Mesenchymal stem cell (in vitro differentiated cells and primary cell): ENCODE data around the gene ECPAS.

ENCODE experiments used
- DNase-seq: peaks from one replicate; pipeline ENCODE4 v3.0.0-alpha.2; 2013
- H2AFZ ChIP-seq: one replicate; pipeline ENCODE4 v1.6.1; 2013; ENCODE audit warnings: low read depth, mild to moderate bottlenecking, control low read depth, inconsistent platforms, low read length, moderate library complexity
- H2AK5ac ChIP-seq: 2 replicates; pipeline ENCODE4 v1.6.1; 2013; ENCODE audit warnings: low read length, moderate library complexity, mild to moderate bottlenecking, inconsistent platforms; ENCODE audit not compliant: severe bottlenecking
- H2BK120ac ChIP-seq: one replicate; pipeline ENCODE4 v1.6.1; 2013; ENCODE audit warnings: low read depth, mild to moderate bottlenecking, inconsistent platforms, low read length, moderate library complexity
- H2BK12ac ChIP-seq, 2 experiments: one replicate each; pipeline ENCODE4 v1.6.1; 2013; ENCODE audit warnings: inconsistent platforms in 2 of 2, low read length in 2 of 2, mild to moderate bottlenecking in 2 of 2, moderate library complexity in 2 of 2, control low read depth in 1 of 2
- H2BK15ac ChIP-seq: one replicate; pipeline ENCODE4 v1.6.1; 2013; ENCODE audit warnings: mild to moderate bottlenecking, low read depth, inconsistent platforms; ENCODE audit not compliant: poor library complexity, severe bottlenecking
- H2BK5ac ChIP-seq: 2 replicates; pipeline ENCODE4 v1.6.1; 2013; ENCODE audit warnings: low read depth, mild to moderate bottlenecking, low read length, control low read depth, inconsistent platforms; ENCODE audit not compliant: poor library complexity, severe bottlenecking
- H3K14ac ChIP-seq, 2 experiments: one replicate each; pipeline ENCODE4 v1.6.1; 2013; ENCODE audit warnings: inconsistent platforms in 2 of 2, low read length in 2 of 2, control low read depth in 1 of 2, mild to moderate bottlenecking in 1 of 2, moderate library complexity in 1 of 2
- H3K18ac ChIP-seq, 2 experiments: one replicate each; pipeline ENCODE4 v1.6.1; 2013; ENCODE audit warnings: inconsistent platforms in 2 of 2, low read length in 2 of 2, control low read depth in 1 of 2, low read depth in 1 of 2, mild to moderate bottlenecking in 1 of 2
- H3K23ac ChIP-seq, 2 experiments: one replicate each; pipeline ENCODE4 v1.6.1; 2013; ENCODE audit warnings: inconsistent platforms in 2 of 2, low read length in 2 of 2, mild to moderate bottlenecking in 2 of 2, moderate library complexity in 2 of 2, control low read depth in 1 of 2
- H3K27ac ChIP-seq: 2 replicates; pipeline ENCODE4 v1.5.1; 2013; ENCODE audit warnings: mild to moderate bottlenecking, moderate library complexity, low read length, control low read depth, inconsistent platforms; ENCODE audit not compliant: poor library complexity, severe bottlenecking
- H3K27me3 ChIP-seq, 2 experiments: 2 replicates each; pipeline versions ENCODE4 v1.6.1 to v1.7.0; 2013; ENCODE audit warnings: low read length in 2 of 2, mild to moderate bottlenecking in 2 of 2, moderate library complexity in 2 of 2, control low read depth in 1 of 2, inconsistent platforms in 1 of 2; ENCODE audit not compliant: control insufficient read depth in 1 of 2, insufficient read depth in 1 of 2
- H3K36me3 ChIP-seq, 2 experiments: 2 replicates each; pipeline versions ENCODE4 v1.6.1 to v1.7.0; 2013; ENCODE audit warnings: low read length in 2 of 2, control low read depth in 1 of 2, inconsistent platforms in 1 of 2, low read depth in 1 of 2, mild to moderate bottlenecking in 1 of 2; ENCODE audit not compliant: insufficient read depth in 2 of 2, control insufficient read depth in 1 of 2
- H3K4ac ChIP-seq, 2 experiments: one replicate each; pipeline ENCODE4 v1.6.1; 2013; ENCODE audit warnings: inconsistent platforms in 2 of 2, low read length in 2 of 2, mild to moderate bottlenecking in 2 of 2, moderate library complexity in 2 of 2, control low read depth in 1 of 2, low read depth in 1 of 2
- H3K4me1 ChIP-seq: 2 replicates; pipeline ENCODE4 v1.6.1; 2013; ENCODE audit warnings: low read depth, low read length, control low read depth; ENCODE audit not compliant: control insufficient read depth, insufficient read depth
- H3K4me2 ChIP-seq: 2 replicates; pipeline ENCODE4 v1.6.1; 2013; ENCODE audit warnings: low read length, mild to moderate bottlenecking, inconsistent platforms; ENCODE audit not compliant: poor library complexity, severe bottlenecking
- H3K4me3 ChIP-seq, 2 experiments: 2 replicates each; pipeline versions ENCODE4 v1.5.1 to v1.7.0; 2013; ENCODE audit warnings: low read length in 2 of 2, mild to moderate bottlenecking in 2 of 2, control low read depth in 1 of 2, low read depth in 1 of 2; ENCODE audit not compliant: insufficient read depth in 1 of 2
- H3K79me1 ChIP-seq: replicated peaks from 2 replicates; pipeline ENCODE4 v1.6.1; 2013; ENCODE audit warnings: mild to moderate bottlenecking, control low read depth, low read length, inconsistent platforms; ENCODE audit not compliant: poor library complexity, severe bottlenecking
- H3K9ac ChIP-seq: 2 replicates; pipeline ENCODE4 v1.7.0; 2013; ENCODE audit warnings: mild to moderate bottlenecking, low read length, moderate library complexity
- H3K9me3 ChIP-seq: 2 replicates; pipeline ENCODE4 v1.7.0; 2013; ENCODE audit warnings: mild to moderate bottlenecking, low read length; ENCODE audit not compliant: control insufficient read depth
- H4K8ac ChIP-seq: one replicate; pipeline ENCODE4 v1.6.1; 2013; ENCODE audit warnings: inconsistent platforms, mild to moderate bottlenecking, low read length, moderate library complexity
- H4K91ac ChIP-seq: one replicate; pipeline ENCODE4 v1.6.1; 2013; ENCODE audit warnings: mild to moderate bottlenecking, low read length, inconsistent platforms
- WGBS: methylation state at CpG from one replicate; pipeline ENCODE4 v1.1.7; 2013; ENCODE audit warnings: mixed read lengths; 5-methylcytosine and 5-hydroxymethylcytosine counted together

The ECPAS gene

DNA sequence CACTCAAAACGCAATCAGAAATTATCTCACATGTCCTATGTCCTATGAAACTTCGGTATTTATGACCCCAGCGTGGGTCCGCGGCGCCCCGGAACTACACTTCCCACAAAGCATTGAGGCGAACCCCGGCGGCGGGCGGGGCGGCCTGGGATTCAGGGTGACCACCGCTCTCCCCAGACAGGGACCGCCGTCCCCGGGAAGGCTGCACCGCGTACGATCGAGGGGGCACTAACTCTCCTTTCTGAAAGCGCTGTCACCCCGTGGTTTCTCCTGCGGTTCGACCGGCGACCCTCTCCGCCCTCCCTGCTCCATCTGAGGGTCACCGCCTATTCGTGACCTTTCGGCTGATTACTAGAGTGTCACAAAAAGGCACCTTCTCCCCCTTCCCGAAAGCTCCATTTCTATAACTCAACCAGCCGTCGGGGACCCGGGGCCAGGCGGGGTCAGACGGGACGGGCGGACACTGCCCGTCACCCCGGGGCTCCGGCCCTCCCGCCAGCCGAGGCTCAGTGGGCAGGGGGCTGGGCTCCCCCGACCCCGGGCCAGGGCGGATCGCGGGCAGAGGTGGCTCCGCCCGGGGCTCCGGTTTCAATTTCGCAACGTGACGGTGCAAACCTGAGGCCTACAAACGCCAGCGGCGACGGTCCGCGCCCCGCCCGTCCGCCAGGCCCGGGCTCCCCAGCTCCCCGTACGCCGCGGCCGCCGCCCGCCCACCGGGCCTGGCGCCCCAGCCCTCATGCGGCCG, 1.3 kb downstream of the ECPAS start:
- Histone ChIP-seq H3K23ac (peak overlapping the region in 1 of 2 experiments; percentile 98), H3K4me2 (peak overlapping the region; percentile 77), H2BK15ac (peak overlapping the region; percentile 52), H3K27ac (peak overlapping the region; percentile 85), H3K14ac (peak overlapping the region; percentile 94 to 97), H2AFZ (peak overlapping the region; percentile 72), H3K36me3 (no peaks in the 10 kb centered on the region), H3K27me3 (no peaks in the 10 kb centered on the region), H3K4me1 (no peaks in the 10 kb centered on the region), H2BK5ac (peak overlapping the region; percentile 89), H2BK12ac (peak overlapping the region in 1 of 2 experiments; percentile 21), H3K4ac (peak overlapping the region; percentile 91 to 99), H4K8ac (peak overlapping the region; percentile 96), H3K18ac (peak overlapping the region; percentile 96 to 98), H3K9ac (peak overlapping the region; percentile 97), H3K4me3 (peak overlapping the region; percentile 95 to 98), H3K79me1 (no peaks in the 10 kb centered on the region), H3K9me3 (no peaks in the 10 kb centered on the region), H2AK5ac (no peak overlapping the region), H4K91ac (peak overlapping the region; percentile 98), H2BK120ac (peak overlapping the region; percentile 79)
- peak; percentile 73 for DNase-seq
- under 1% methylated on average over 66 of the region's 76 CpGs for WGBS

GRCh38 chr9:111481885-111482636, 2.1 kb downstream of the ECPAS start:
- Histone ChIP-seq H2BK5ac (no peak overlapping the region), H3K36me3 (no peaks in the 10 kb centered on the region), H2AK5ac (no peak overlapping the region), H3K4me3 (peak overlapping the region in 1 of 2 experiments; percentile 98), H3K4ac (peak overlapping the region in 1 of 2 experiments; percentile 26), H3K9ac (peak overlapping the region; percentile 97), H3K23ac (no peak overlapping the region), H4K8ac (no peak overlapping the region), H3K18ac (peak overlapping the region in 1 of 2 experiments; percentile 57), H3K9me3 (no peaks in the 10 kb centered on the region), H4K91ac (no peak overlapping the region), H3K4me2 (peak overlapping the region; percentile 77), H2BK120ac (no peak overlapping the region), H2AFZ (no peak overlapping the region), H3K14ac (no peak overlapping the region), H3K79me1 (no peaks in the 10 kb centered on the region), H2BK15ac (no peak overlapping the region), H3K27ac (peak overlapping the region; percentile 31), H2BK12ac (no peak overlapping the region), H3K27me3 (no peaks in the 10 kb centered on the region), H3K4me1 (no peaks in the 10 kb centered on the region)
- peak; percentile 81 for DNase-seq
- 12% methylated on average over 12 of the region's 13 CpGs for WGBS

DNA sequence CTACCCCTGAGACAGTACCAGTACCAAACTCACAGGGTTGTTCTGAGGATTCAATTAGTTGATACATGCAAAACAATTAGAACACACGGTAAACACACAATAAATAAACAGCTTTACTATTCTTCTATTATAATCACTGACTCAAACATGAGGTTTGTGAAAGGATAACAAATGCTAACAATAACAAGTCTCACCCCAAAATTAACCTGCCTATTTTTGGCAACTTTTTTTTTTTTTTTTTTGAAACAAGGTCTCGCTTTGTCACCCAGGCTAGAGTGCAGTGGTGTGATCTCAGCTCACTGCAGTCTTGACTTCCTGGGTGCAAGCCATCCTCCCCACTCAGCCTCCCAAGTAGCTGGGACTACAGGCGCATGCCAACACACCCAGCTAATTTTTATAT, 6.5 kb downstream of the ECPAS start:
- Histone ChIP-seq H3K36me3 (no peaks in the 10 kb centered on the region), H3K9ac (no peak overlapping the region), H3K14ac (no peak overlapping the region), H3K4me2 (no peak overlapping the region), H3K4ac (no peak overlapping the region), H3K4me3 (no peak overlapping the region), H2BK12ac (no peak overlapping the region), H3K27me3 (no peaks in the 10 kb centered on the region), H3K18ac (no peak overlapping the region), H3K4me1 (no peaks in the 10 kb centered on the region), H3K27ac (no peak overlapping the region), H2BK5ac (no peak overlapping the region), H4K91ac (no peak overlapping the region), H3K79me1 (no peaks in the 10 kb centered on the region), H2BK120ac (no peak overlapping the region), H2AK5ac (no peak overlapping the region), H2BK15ac (no peak overlapping the region), H3K23ac (no peak overlapping the region), H3K9me3 (no peaks in the 10 kb centered on the region), H4K8ac (no peak overlapping the region), H2AFZ (no peak overlapping the region)
- DNase-seq, result no peak
- WGBS, result 100% methylated on average over 2 of the region's 3 CpGs

GRCh38 chr9:111475195-111475594, 9.0 kb downstream of the ECPAS start:
- Histone ChIP-seq H2BK5ac (no peak overlapping the region), H3K4me3 (no peak overlapping the region), H3K18ac (no peak overlapping the region), H3K36me3 (peaks cover 0 to 3% of the 10 kb centered on the region in 2 experiments), H3K27ac (no peak overlapping the region), H3K23ac (no peak overlapping the region), H3K4me2 (no peak overlapping the region), H3K14ac (no peak overlapping the region), H4K91ac (no peak overlapping the region), H2BK120ac (no peak overlapping the region), H3K4ac (no peak overlapping the region), H2BK15ac (no peak overlapping the region), H2AFZ (no peak overlapping the region), H2BK12ac (no peak overlapping the region), H3K9me3 (no peaks in the 10 kb centered on the region), H3K4me1 (no peaks in the 10 kb centered on the region), H4K8ac (no peak overlapping the region), H2AK5ac (no peak overlapping the region), H3K79me1 (no peaks in the 10 kb centered on the region), H3K9ac (no peak overlapping the region), H3K27me3 (no peaks in the 10 kb centered on the region)
- DNase-seq, result no peak
- WGBS, result 100% methylated on average over 2 of the region's 2 CpGs
